ENCODE data around the gene SLC27A2.
"Not testable (repeated sequence)": the region's sequence is repeated elsewhere in the genome, so short reads cannot be mapped to it uniquely, and the experiment has no call there.

DNA sequence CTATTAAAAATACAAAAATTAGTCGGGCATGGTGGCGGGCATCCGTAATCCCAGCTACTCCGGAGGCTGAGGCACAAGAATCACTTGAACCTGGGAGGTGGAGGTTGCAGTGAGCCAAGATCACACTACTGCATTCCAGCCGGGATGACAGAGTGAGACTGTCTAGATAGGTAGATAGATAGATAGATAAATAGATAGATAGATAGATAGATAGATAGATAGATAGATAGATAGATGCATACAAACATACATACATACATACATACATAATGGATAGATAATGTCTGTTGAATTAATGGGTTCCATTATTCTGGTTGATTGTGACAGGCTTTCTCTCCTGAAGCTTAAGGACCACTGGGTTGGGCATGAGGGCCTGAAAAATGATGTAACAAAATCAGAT lies 6.8 kb downstream of the SLC27A2 start:
- not testable (repeated sequence) for TF ChIP-seq EZH2 (IDR thresholded peaks at IDR 0.05; ENCODE audit: insufficient read depth, poor library complexity, severe bottlenecking); EZH2phosphoT487 (IDR thresholded peaks at IDR 0.05; ENCODE audit: insufficient read depth, low read depth)
